K562 (cell line): ENCODE results near the gene LACC1. TPM values are rescaled to one million over a fixed set of nuclear protein-coding genes. Genes with fewer than 3 reads are reported as not detected.

ENCODE experiments used
- ATAC-seq: fragments of 200-7000 bp; cut with Tn5 transposase; 3 replicates; pipeline ENCODE4 v1.9.1; 2020; ENCODE audit warnings: moderate library complexity
- BruUV-seq: library from RNA; stranded (reverse); fragments of 400-500 nt; replicated peaks from 2 replicates; lab custom pipeline; 2021; lab: Mats Ljungman, UMichigan
- CTCF ChIA-PET: fragments of 300-600 bp; formaldehyde crosslinking; extraction: SDS; loops from one replicate; lab custom pipeline; 2021; ENCODE audit warnings: low intra/inter-chr PET ratio; lab: Yijun Ruan, JAX
- POLR2A ChIA-PET: fragments of 300-600, 350-650 bp; sonication (Branson Sonifier 250); formaldehyde crosslinking; extraction: SDS; loops from one replicate; lab custom pipeline; 2021; ENCODE audit warnings: antibody characterized with exemption, inconsistent platforms; lab: Yijun Ruan, JAX
- DNase-seq, 4 experiments: peaks; one replicate each; pipeline versions ENCODE4 v3.0.0 to v3.0.0-alpha.2; 2011 to 2018; ENCODE audit warnings: low spot score in 3 of 4, mixed read lengths in 3 of 4; ENCODE audit errors: extremely low read depth in 1 of 4
- FAIRE-seq: peaks from 2 replicates; lab custom pipeline; 2011; peaks lifted over from hg19 to GRCh38; lab: Jason Lieb, UNC
- H2AFZ ChIP-seq: 2 replicates; pipeline ENCODE4 v1.6.0; 2011; ENCODE audit warnings: low read depth, low read length, control low read depth, inconsistent platforms
- H3K27ac ChIP-seq: fragments of 200-600 bp; 3 replicates; pipeline ENCODE4 v1.8.0; 2011; ENCODE audit warnings: low read depth, mild to moderate bottlenecking, control low read depth, inconsistent platforms, low read length, moderate library complexity, mixed read lengths; ENCODE audit errors: extremely low read depth
- H3K27me3 ChIP-seq, 2 experiments: fragments of 300-600 bp in 1 of 2; 2 replicates in 1 of 2; 3 replicates in 1 of 2; pipeline versions ENCODE4 v1.6.0 to v1.8.0; 2011; ENCODE audit warnings: inconsistent platforms in 2 of 2, low read length in 2 of 2, mild to moderate bottlenecking in 1 of 2, mixed read lengths in 1 of 2, moderate library complexity in 1 of 2; ENCODE audit not compliant: control insufficient read depth in 2 of 2, insufficient read depth in 2 of 2
- H3K36me3 ChIP-seq: fragments of 300-600 bp; 3 replicates; pipeline ENCODE4 v1.8.0; 2011; ENCODE audit warnings: mild to moderate bottlenecking, low read length, inconsistent platforms; ENCODE audit not compliant: control insufficient read depth, insufficient read depth
- H3K4me1 ChIP-seq, 2 experiments: fragments of 200-600 bp in 1 of 2; replicated peaks in 1 of 2; 2 replicates in 1 of 2; 3 replicates in 1 of 2; pipeline versions ENCODE4 v1.5.1 to v1.8.0; 2011; ENCODE audit warnings: inconsistent platforms in 2 of 2, low read length in 2 of 2, mild to moderate bottlenecking in 1 of 2, mixed read lengths in 1 of 2, moderate library complexity in 1 of 2; ENCODE audit not compliant: control insufficient read depth in 2 of 2, insufficient read depth in 2 of 2
- H3K4me2 ChIP-seq: 2 replicates; pipeline ENCODE4 v1.6.1; 2011; ENCODE audit warnings: low read length, control low read depth, inconsistent platforms, mixed read lengths; ENCODE audit not compliant: insufficient read depth
- H3K4me3 ChIP-seq: fragments of 200-600 bp; sonication (generic), shearing (Covaris generic); 2 replicates; pipeline ENCODE4 v1.5.1; 2016; ENCODE audit warnings: control low read depth, inconsistent platforms
- H3K79me2 ChIP-seq: fragments of 200-600 bp; 3 replicates; pipeline ENCODE4 v1.8.0; 2011; ENCODE audit warnings: low read length, inconsistent platforms; ENCODE audit not compliant: control insufficient read depth, insufficient read depth
- H3K9ac ChIP-seq, 2 experiments: 2 replicates each; pipeline versions ENCODE4 v1.6.0 to v1.6.1; 2011; ENCODE audit warnings: low read depth in 2 of 2, low read length in 2 of 2, control low read depth in 1 of 2, inconsistent platforms in 1 of 2, mild to moderate bottlenecking in 1 of 2, mixed read lengths in 1 of 2; ENCODE audit not compliant: insufficient read depth in 1 of 2
- H3K9me1 ChIP-seq: one replicate; pipeline ENCODE4 v1.6.0; 2011; ENCODE audit warnings: inconsistent platforms, mild to moderate bottlenecking, low read length, moderate library complexity; ENCODE audit not compliant: control insufficient read depth, insufficient read depth
- H3K9me3 ChIP-seq: replicated peaks from 2 replicates; pipeline ENCODE4 v1.5.1; 2011; ENCODE audit warnings: low read depth, low read length, inconsistent platforms; ENCODE audit not compliant: control insufficient read depth, insufficient read depth
- H4K20me1 ChIP-seq: replicated peaks from 2 replicates; pipeline ENCODE4 v1.6.1; 2011; ENCODE audit warnings: low read length, inconsistent platforms, mixed read lengths; ENCODE audit not compliant: control insufficient read depth, insufficient read depth
- NCOA4 ChIP-seq: fragments of 450-650 bp; IDR thresholded peaks from 2 replicates; pipeline ENCODE4 v1.6.1; 2018; ENCODE audit warnings: mild to moderate bottlenecking; ENCODE audit not compliant: partially characterized antibody
- RBM25 ChIP-seq: fragments of 200-400 bp; formaldehyde crosslinking; IDR thresholded peaks from 2 replicates; pipeline ENCODE4 v1.6.1; 2018; ENCODE audit warnings: low read length, low read depth, moderate library complexity; ENCODE audit not compliant: severe bottlenecking
- RBM34 ChIP-seq: fragments of 200-400 bp; formaldehyde crosslinking; IDR thresholded peaks from 2 replicates; pipeline ENCODE4 v1.6.1; 2018; ENCODE audit warnings: low read length, borderline replicate concordance; ENCODE audit not compliant: insufficient read depth
- RNF2 ChIP-seq: sonication (generic); IDR thresholded peaks from 2 replicates; pipeline ENCODE4 v1.6.1; 2016
- SIX5 ChIP-seq, 2 experiments: IDR thresholded peaks; 2 replicates each; pipeline ENCODE4 v1.6.1; 2011; ENCODE audit warnings: low read length in 2 of 2, borderline replicate concordance in 1 of 2, low read depth in 1 of 2, mild to moderate bottlenecking in 1 of 2, moderate library complexity in 1 of 2; ENCODE audit not compliant: insufficient read depth in 1 of 2
- SMARCE1 ChIP-seq: fragments of 450-650 bp; IDR thresholded peaks from 2 replicates; pipeline ENCODE4 v1.7.1; 2016; ENCODE audit warnings: mild to moderate bottlenecking
- ZNF12 ChIP-seq: sonication (generic); formaldehyde crosslinking; IDR thresholded peaks from 2 replicates; pipeline ENCODE4 v1.4.0; 2020; ENCODE audit warnings: mild to moderate bottlenecking, missing genetic modification reagents
- ZNF316 ChIP-seq: fragments of 450-650 bp; IDR thresholded peaks from 2 replicates; pipeline ENCODE4 v1.6.1; 2016
- WGBS: fragments of 100-300 bp; shearing (Covaris generic); methylation state at CpG from one replicate; pipeline ENCODE4 v1.1.6; 2016; ENCODE audit warnings: low coverage, mixed read lengths; ENCODE audit not compliant: insufficient coverage; ENCODE audit errors: missing lambda C conversion rate; 5-methylcytosine and 5-hydroxymethylcytosine counted together
- in situ Hi-C: fragments of 300-500 bp; cut with MboI; formaldehyde crosslinking; loops from 4 replicates; pipeline ENCODE4 v1.15.0; 2018; ENCODE audit warnings: inconsistent platforms, mixed read lengths
- intact Hi-C: fragments of 100-400 bp; cut with micrococcal nuclease; formaldehyde crosslinking; loops from 2 replicates; pipeline ENCODE4 v1.14.2; 2022
- polyA plus RNA-seq, 8 experiments: library from polyadenylated mRNA; depleted of rRNA in 4 of 8; stranded (reverse) in 5 of 8; unstranded in 3 of 8; fragments of >200 nt; fragmentation: Nextera tagmentation in 2 of 8; fragmentation: Illumina TruSeq in 1 of 8; extraction: Ambion mirVana in 2 of 8; extraction: Trizol in 1 of 8; gene quantifications; 2 replicates each; pipeline versions ENCODE4 v1.2.1 to v1.2.3, GENCODE V29; 2011 to 2014; ENCODE audit warnings: inconsistent platforms in 1 of 8, missing spikeins in 1 of 8
- total RNA-seq, 7 experiments: library from RNA; depleted of rRNA in 6 of 7; stranded (reverse); fragments of >200 nt in 6 of 7; fragmentation: Illumina TruSeq in 2 of 7; extraction: Trizol in 2 of 7; gene quantifications; 2 replicates each; pipeline versions ENCODE4 v1.2.1 to v1.2.3, GENCODE V29; 2011 to 2021; ENCODE audit warnings: low replicate concordance in 1 of 7
- TF ChIP-seq, protein P1 (sequence below): sonication (generic); formaldehyde crosslinking; IDR thresholded peaks from 2 replicates; pipeline ENCODE4 v1.8.1; 2023; ENCODE audit warnings: mild to moderate bottlenecking, missing genetic modification reagents
- TF ChIP-seq, protein P2 (sequence below): fragments of 450-650 bp; IDR thresholded peaks from 2 replicates; pipeline ENCODE4 v1.6.1; 2016; ENCODE audit warnings: low read depth, mild to moderate bottlenecking, moderate library complexity

The LACC1 gene
- total and polyA plus RNA-seq, 9 of the 15 experiments (the other 6 are each of a cell fraction or from before 2014, with no cell fraction given) = 0.24 TPM; not detected in 8

DNA sequence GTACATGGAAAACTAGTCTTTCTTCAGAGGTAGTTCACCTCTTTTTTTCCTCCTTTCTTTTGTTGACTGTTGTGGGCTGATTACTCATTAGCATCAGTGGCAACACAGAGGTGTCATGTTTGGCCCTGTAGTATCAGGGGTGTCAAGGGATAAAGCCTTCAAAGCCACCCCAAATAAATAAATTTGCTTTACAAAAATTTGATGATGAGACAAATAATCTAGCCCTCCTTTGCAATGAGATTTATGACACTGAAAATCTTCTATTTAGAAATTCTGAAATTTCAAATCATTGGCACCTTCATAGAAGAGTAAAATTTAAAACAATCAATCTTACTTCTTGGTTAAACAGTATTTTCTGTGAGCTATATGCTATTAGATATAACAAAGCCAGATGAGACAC, 1.9 kb downstream of the LACC1 start:
- ChIA-PET POLR2A (no interaction called here), CTCF (no interaction called here)
- in situ Hi-C loops = no loop called here
- no peak overlapping the region for H3K9ac ChIP-seq
- TF ChIP-seq ZNF316 = peak; percentile 36; the same call in 1 of the 2 replicates
- TF ChIP-seq SMARCE1 = no peak
- no peak for TF ChIP-seq NCOA4
- no peak for TF ChIP-seq RBM34
- no peak overlapping the region for H3K4me3 ChIP-seq
- no peak for FAIRE-seq
- no peaks in the 10 kb centered on the region; a peak in 1 of 5 replicates for H3K4me1 ChIP-seq
- intact Hi-C loops = no loop called here
- no peak for ATAC-seq
- no peaks in the 10 kb centered on the region for H3K79me2 ChIP-seq
- H2AFZ ChIP-seq = no peak overlapping the region
- H3K9me1 ChIP-seq = no peaks in the 10 kb centered on the region
- BruUV-seq = no TSS peak
- H3K4me2 ChIP-seq = no peak overlapping the region
- no peak overlapping the region for H3K27ac ChIP-seq
- no peak for DNase-seq
- no peaks in the 10 kb centered on the region for H3K27me3 ChIP-seq
- no peaks in the 10 kb centered on the region for H4K20me1 ChIP-seq
- H3K9me3 ChIP-seq = no peaks in the 10 kb centered on the region
- no peaks in the 10 kb centered on the region for H3K36me3 ChIP-seq

DNA sequence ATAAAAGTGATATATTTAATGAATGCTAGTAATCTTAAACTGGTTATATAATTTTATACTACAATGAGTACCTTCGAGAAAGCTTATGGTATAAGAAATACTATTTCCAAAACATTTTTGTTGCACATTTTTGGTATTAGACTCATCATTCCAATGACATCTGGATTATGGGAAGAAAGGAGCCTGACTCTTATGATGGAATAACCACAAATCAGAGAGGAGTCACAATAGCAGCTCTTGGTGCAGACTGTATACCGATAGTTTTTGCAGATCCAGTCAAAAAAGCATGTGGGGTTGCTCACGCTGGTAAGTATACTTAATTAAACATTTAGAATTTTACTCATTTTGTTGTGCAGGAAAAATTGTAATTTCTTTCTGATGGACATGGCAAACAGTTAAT, 3.9 kb downstream of the LACC1 start:
- Histone ChIP-seq H3K4me2 (no peak overlapping the region), H2AFZ (no peak overlapping the region), H3K27me3 (no peaks in the 10 kb centered on the region), H3K4me1 (no peaks in the 10 kb centered on the region; a peak in 1 of 5 replicates), H3K4me3 (no peak overlapping the region), H3K9me3 (no peaks in the 10 kb centered on the region), H3K79me2 (no peaks in the 10 kb centered on the region), H3K36me3 (no peaks in the 10 kb centered on the region), H3K27ac (no peak overlapping the region), H4K20me1 (no peaks in the 10 kb centered on the region), H3K9me1 (no peaks in the 10 kb centered on the region), H3K9ac (no peak overlapping the region)
- ChIA-PET CTCF (no interaction called here), POLR2A (no interaction called here)
- WGBS = 0% methylated on average over 3 of the region's 3 CpGs
- in situ Hi-C loops (no loop called here), intact Hi-C loops (no loop called here)
- BruUV-seq = no TSS peak
- DNase-seq = no peak
- ATAC-seq = no peak
- no peak for FAIRE-seq
- TF ChIP-seq RBM25 (no peak), ZNF12 (CRISPR knock-in tag) (no peak), SIX5 (IDR thresholded peaks at IDR 0.05; ENCODE audit: borderline replicate concordance in 1 of 2, insufficient read depth in 1 of 2, low read depth in 1 of 2, low read length in 2 of 2) (no peak), RNF2 (no peak), RBM34 (no peak)
- TF ChIP-seq, protein P1, sequence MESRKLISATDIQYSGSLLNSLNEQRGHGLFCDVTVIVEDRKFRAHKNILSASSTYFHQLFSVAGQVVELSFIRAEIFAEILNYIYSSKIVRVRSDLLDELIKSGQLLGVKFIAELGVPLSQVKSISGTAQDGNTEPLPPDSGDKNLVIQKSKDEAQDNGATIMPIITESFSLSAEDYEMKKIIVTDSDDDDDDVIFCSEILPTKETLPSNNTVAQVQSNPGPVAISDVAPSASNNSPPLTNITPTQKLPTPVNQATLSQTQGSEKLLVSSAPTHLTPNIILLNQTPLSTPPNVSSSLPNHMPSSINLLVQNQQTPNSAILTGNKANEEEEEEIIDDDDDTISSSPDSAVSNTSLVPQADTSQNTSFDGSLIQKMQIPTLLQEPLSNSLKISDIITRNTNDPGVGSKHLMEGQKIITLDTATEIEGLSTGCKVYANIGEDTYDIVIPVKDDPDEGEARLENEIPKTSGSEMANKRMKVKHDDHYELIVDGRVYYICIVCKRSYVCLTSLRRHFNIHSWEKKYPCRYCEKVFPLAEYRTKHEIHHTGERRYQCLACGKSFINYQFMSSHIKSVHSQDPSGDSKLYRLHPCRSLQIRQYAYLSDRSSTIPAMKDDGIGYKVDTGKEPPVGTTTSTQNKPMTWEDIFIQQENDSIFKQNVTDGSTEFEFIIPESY (CRISPR knock-in tag) = no peak
- TF ChIP-seq, protein P2, sequence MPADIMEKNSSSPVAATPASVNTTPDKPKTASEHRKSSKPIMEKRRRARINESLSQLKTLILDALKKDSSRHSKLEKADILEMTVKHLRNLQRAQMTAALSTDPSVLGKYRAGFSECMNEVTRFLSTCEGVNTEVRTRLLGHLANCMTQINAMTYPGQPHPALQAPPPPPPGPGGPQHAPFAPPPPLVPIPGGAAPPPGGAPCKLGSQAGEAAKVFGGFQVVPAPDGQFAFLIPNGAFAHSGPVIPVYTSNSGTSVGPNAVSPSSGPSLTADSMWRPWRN = no peak
